ENCODE data around the gene PDE11A.
"Not testable (repeated sequence)": the region's sequence is repeated elsewhere in the genome, so short reads cannot be mapped to it uniquely, and the experiment has no call there.

DNA sequence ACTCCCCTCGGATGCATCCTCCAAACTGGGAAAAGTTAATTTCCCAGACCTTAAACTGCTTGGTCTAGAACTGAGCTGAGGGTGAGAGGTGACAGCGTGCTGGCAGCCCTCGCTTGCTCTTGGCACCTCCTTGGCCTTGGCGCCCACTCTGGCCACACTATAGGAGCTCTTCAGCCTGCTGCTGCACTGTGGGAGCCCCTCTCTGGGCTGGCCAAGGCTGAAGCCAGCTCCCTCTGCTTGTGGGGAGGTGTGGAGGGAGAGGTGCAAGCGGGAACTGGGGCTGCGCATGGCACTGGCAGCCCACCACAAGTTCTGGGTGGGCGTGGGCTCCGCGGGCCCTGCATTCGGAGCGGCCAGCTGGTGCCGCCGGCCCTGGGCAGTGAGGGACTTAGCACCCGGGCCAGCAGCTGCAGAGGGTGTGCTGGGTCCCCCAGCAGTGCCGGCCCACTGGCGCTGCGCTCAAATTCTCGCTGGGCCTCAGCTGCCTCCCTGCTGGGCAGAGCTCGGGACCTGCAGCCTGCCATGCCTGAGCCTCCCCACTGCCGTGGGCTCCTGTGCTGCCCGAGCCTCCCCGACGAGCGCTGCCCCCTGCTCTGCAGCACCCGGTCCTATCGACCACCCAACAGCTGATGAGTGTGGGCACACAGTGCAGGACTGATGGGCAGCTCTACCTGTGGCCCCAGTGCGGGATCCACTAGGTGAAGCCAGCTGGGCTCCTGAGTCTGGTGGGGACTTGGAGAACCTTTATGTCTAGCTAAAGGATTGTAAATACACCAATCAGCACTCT is 237.0 kb downstream of the PDE11A start:
- not testable (repeated sequence) for TF ChIP-seq POLR2A, CTCF (IDR thresholded peaks at IDR 0.05)
